Stomach (tissue), 9 donors: ENCODE measurements around the gene U2SURP. TPM values are rescaled to one million over a fixed set of nuclear protein-coding genes. Genes with fewer than 3 reads are reported as not detected.

Experiments
- DNase-seq, 2 donors: peaks; one replicate each; pipeline versions ENCODE4 v3.0.0 to v3.0.0-alpha.2; 2013 to 2019
- H3K27ac ChIP-seq, 5 donors: fragments of 200-600 bp in 4 of 5; sonication (generic) in 4 of 5; one replicate each; pipeline ENCODE4 v1.5.1; 2013 to 2019; ENCODE audit warnings: mild to moderate bottlenecking in 1 of 5, moderate library complexity in 1 of 5
- H3K27me3 ChIP-seq, 3 donors: fragments of 200-600 bp; sonication (generic); one replicate each; pipeline ENCODE4 v1.5.1; 2017 to 2019; ENCODE audit warnings: mixed run types in 1 of 3
- H3K36me3 ChIP-seq, 4 donors: fragments of 200-600 bp; sonication (generic); 1 replicate in 3 of 4; 2 replicates in 1 of 4; pipeline ENCODE4 v1.5.1; 2016 to 2019
- H3K4me1 ChIP-seq, 4 donors: fragments of 200-600 bp; sonication (generic); one replicate each; pipeline ENCODE4 v1.5.1; 2016 to 2019
- H3K4me3 ChIP-seq, 4 donors: fragments of 200-600 bp; sonication (generic) in 3 of 4; one replicate each; pipeline ENCODE4 v1.5.1; 2016 to 2019; ENCODE audit warnings: mild to moderate bottlenecking in 1 of 4
- H3K9me3 ChIP-seq, 4 donors: fragments of 200-600 bp; sonication (generic); one replicate each; pipeline ENCODE4 v1.5.1; 2016 to 2019
- EP300 ChIP-seq: sonication (generic); formaldehyde crosslinking; IDR thresholded peaks from one replicate; pipeline ENCODE4 v1.6.1; 2017; ENCODE audit warnings: antibody characterized with exemption
- POLR2A ChIP-seq, 4 donors: fragments of 450-650 bp; IDR thresholded peaks; one replicate each; pipeline ENCODE4 v1.6.1; 2016; ENCODE audit warnings: antibody characterized with exemption in 4 of 4, control low read depth in 2 of 4, mild to moderate bottlenecking in 1 of 4, moderate library complexity in 1 of 4
- POLR2AphosphoS5 ChIP-seq, 3 donors: sonication (generic); formaldehyde crosslinking; IDR thresholded peaks; one replicate each; pipeline ENCODE4 v1.6.1; 2016; ENCODE audit warnings: antibody characterized with exemption in 3 of 3
- WGBS, 5 donors: extraction: QIAGEN DNeasy Blood & Tissue Kit in 3 of 5; methylation state at CpG; one replicate each; pipeline versions ENCODE4 v1.1.5 to v1.1.7; 2013 to 2018; 5-methylcytosine and 5-hydroxymethylcytosine counted together
- intact Hi-C: fragments of 100-400 bp; cut with DNase I; formaldehyde crosslinking; loops from one replicate; pipeline ENCODE4 v1.15.1; 2023; ENCODE audit warnings: low total_unique reads
- polyA plus RNA-seq, 3 donors: library from polyadenylated mRNA; stranded (reverse); fragments of 200-250 nt; gene quantifications; one replicate each; pipeline ENCODE4 v1.2.3, GENCODE V29; 2013
- total RNA-seq, 5 donors: library from RNA; depleted of rRNA; stranded (reverse); fragments of >200 nt; gene quantifications; one replicate each; pipeline versions ENCODE4 v1.1.0 to v1.2.3, GENCODE V29; 2014 to 2016
- TF ChIP-seq, protein P1 (sequence below), 7 experiments: fragments of 450-650 bp in 4 of 7; fragments of 200-600 bp in 3 of 7; sonication (generic) in 3 of 7; IDR thresholded peaks; one replicate each; pipeline ENCODE4 v1.5.1; 2016 to 2019; ENCODE audit warnings: antibody characterized with exemption in 7 of 7, control low read depth in 2 of 7, mild to moderate bottlenecking in 1 of 7
- donor health status: healthy with polysubstance abuse.
- donor health status: Bipolar disorder and iron deficiency.
- donor health status: healthy.

The U2SURP gene
- total and polyA plus RNA-seq, 8 donors, result 12.8 to 156 (median 59.9) TPM

DNA sequence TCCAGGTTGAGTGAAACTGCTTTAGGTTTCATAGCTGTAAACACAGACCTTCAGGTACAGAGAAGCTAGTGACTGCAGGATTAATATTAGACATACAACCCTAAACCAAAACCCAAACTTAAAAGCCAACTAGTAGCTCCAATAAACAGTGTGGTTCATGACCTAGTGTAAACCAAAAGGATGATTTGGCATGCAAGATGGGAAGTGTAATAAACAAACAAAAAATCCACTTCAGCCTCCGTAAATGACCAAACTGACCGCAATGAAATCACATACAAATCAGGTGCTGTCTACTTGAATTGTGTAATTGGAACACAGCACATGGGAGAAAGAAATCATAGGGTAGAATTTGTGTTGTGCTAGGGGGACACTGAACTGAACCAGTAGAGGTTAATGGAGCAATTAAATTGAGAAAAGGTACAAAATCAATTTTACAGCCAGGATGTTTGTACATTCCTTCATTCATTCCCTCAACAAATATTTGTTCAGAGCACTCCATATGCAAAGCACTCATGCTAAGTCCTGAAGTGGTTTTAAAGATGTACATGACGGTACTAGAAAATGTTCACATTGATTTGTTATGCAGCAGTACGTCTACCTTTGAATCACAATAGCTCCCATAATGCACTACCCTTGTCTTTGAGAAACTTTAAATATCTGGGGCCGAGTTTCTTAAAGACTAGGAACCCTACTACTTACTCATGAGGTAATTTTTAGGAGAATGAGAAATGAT, 96.8 kb downstream of the U2SURP start:
- peaks cover 0 to 1% (median 0%) of the 10 kb centered on the region in 4 donors for H3K9me3 ChIP-seq
- no peaks in the 10 kb centered on the region for H3K36me3 ChIP-seq
- TF ChIP-seq EP300 (no peak), POLR2A (IDR thresholded peaks at IDR 0.05) (no peak), POLR2AphosphoS5 (IDR thresholded peaks at IDR 0.05) (no peak)
- TF ChIP-seq, protein P1, sequence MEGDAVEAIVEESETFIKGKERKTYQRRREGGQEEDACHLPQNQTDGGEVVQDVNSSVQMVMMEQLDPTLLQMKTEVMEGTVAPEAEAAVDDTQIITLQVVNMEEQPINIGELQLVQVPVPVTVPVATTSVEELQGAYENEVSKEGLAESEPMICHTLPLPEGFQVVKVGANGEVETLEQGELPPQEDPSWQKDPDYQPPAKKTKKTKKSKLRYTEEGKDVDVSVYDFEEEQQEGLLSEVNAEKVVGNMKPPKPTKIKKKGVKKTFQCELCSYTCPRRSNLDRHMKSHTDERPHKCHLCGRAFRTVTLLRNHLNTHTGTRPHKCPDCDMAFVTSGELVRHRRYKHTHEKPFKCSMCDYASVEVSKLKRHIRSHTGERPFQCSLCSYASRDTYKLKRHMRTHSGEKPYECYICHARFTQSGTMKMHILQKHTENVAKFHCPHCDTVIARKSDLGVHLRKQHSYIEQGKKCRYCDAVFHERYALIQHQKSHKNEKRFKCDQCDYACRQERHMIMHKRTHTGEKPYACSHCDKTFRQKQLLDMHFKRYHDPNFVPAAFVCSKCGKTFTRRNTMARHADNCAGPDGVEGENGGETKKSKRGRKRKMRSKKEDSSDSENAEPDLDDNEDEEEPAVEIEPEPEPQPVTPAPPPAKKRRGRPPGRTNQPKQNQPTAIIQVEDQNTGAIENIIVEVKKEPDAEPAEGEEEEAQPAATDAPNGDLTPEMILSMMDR (IDR thresholded peaks at IDR 0.05), result no peak
- intact Hi-C loops, result no loop called here
- H3K4me1 ChIP-seq, result no peaks in the 10 kb centered on the region
- H3K27me3 ChIP-seq, result no peaks in the 10 kb centered on the region
- H3K27ac ChIP-seq, result no peak overlapping the region
- no peak for DNase-seq
- WGBS, 5 donors, result 67 to 76% (median 72%) methylated on average over 5 of the region's 5 CpGs
- H3K4me3 ChIP-seq, result no peak overlapping the region

DNA sequence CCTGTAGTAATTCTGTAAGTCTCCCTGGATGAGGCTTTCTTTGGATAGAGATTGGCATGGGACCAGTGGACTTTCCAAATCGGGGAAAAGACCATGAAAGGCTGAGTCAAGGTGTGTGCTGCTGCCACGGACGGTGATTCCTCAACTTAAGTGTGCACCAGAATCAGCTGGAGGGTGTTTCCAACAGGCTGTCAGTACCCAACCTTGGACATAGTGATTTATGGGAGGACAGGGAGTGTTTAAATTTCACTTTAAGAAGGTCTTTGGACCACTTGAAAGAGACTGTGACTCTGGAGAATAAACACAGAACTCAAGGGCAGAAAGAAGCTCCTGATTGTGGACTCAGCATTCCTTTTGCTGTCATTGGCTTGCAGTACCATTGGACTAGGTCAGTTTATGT, 97.8 kb downstream of the U2SURP start:
- H3K4me3 ChIP-seq, result no peak overlapping the region
- TF ChIP-seq, protein P1 (IDR thresholded peaks at IDR 0.05), result no peak
- TF ChIP-seq EP300 (no peak), POLR2AphosphoS5 (IDR thresholded peaks at IDR 0.05) (no peak), POLR2A (IDR thresholded peaks at IDR 0.05) (no peak)
- peaks cover 0 to 11% (median 5%) of the 10 kb centered on the region in 4 donors for H3K9me3 ChIP-seq
- H3K27ac ChIP-seq, result no peak overlapping the region
- intact Hi-C loops, result no loop called here
- DNase-seq, result no peak
- no peaks in the 10 kb centered on the region for H3K4me1 ChIP-seq
- no peaks in the 10 kb centered on the region for H3K27me3 ChIP-seq
- whole genome bisulfite sequencing, 5 donors, result 62 to 84% (median 72%) methylated on average over 3 of the region's 3 CpGs
- H3K36me3 ChIP-seq, result no peaks in the 10 kb centered on the region

DNA sequence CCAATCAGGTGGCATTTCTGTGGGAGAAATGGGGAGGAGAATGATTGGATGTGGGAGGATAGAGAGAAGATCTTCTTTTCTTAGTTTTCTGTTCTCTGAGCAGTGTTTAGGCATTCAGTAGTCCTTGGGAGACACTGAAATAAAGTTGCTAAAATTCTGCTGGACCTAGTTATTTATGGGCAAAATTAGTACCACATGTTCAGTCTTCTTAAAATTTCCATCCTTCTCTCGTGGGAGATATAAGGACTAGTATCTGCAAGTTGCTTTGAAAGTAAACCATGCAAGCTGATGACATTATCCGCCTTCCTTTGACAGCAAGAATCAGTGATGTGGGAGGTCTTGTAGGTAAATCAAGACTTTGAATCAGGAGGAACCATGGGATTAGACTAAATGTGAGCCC, 98.3 kb downstream of the U2SURP start:
- intact Hi-C loops, result no loop called here
- Histone ChIP-seq H3K36me3 (no peaks in the 10 kb centered on the region), H3K4me3 (no peak overlapping the region), H3K27ac (no peak overlapping the region), H3K27me3 (no peaks in the 10 kb centered on the region), H3K9me3 (peaks cover 4 to 16% (median 9%) of the 10 kb centered on the region in 4 donors), H3K4me1 (no peaks in the 10 kb centered on the region)
- TF ChIP-seq, protein P1 (IDR thresholded peaks at IDR 0.05), result no peak
- no peak for TF ChIP-seq EP300
- no peak for TF ChIP-seq POLR2AphosphoS5 (IDR thresholded peaks at IDR 0.05)
- no peak for TF ChIP-seq POLR2A (IDR thresholded peaks at IDR 0.05)
- DNase-seq, result no peak
- 71 to 80% (median 78%) methylated on average over 2 of the region's 2 CpGs for WGBS, 5 donors

DNA sequence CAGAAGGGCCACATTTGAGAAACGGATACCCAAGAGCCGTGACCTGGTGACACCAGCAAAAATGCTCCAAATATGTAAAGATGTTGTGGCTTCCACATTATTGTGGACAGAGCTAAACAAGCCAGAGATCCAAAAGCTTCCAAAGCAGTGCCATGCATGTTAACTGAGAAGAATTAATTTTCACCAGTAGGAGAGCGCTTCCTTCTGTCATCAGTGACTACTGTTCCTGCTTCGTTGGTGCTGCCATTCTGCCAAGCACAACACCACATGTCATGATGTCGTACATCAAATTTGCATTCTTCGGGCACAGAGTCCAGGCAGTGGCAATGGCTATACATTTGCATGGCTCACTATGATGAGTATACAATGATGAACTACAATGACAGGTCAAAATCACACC, 99.1 kb downstream of the U2SURP start:
- no peaks in the 10 kb centered on the region for H3K36me3 ChIP-seq
- no peak overlapping the region for H3K27ac ChIP-seq
- H3K9me3 ChIP-seq, result peaks cover 4 to 24% (median 17%) of the 10 kb centered on the region in 4 donors
- DNase-seq, result no peak
- intact Hi-C loops, result no loop called here
- WGBS, 5 donors, result 82 to 90% (median 88%) methylated on average over 6 of the region's 6 CpGs
- no peaks in the 10 kb centered on the region for H3K4me1 ChIP-seq
- H3K4me3 ChIP-seq, result no peak overlapping the region
- no peaks in the 10 kb centered on the region for H3K27me3 ChIP-seq
- TF ChIP-seq EP300 (no peak), POLR2AphosphoS5 (IDR thresholded peaks at IDR 0.05) (no peak), POLR2A (IDR thresholded peaks at IDR 0.05) (no peak)
- TF ChIP-seq, protein P1 (IDR thresholded peaks at IDR 0.05), result no peak
